A549 (cell line): ENCODE results near the gene ALDH1L1. TPM values are rescaled to one million over a fixed set of nuclear protein-coding genes. Genes with fewer than 3 reads are reported as not detected.

Experiments
- ATAC-seq, 2 experiments: fragments of 200-7000 bp in 1 of 2; fragments of >200 bp in 1 of 2; cut with Nextera tagmentation in 1 of 2; cut with Tn5 transposase in 1 of 2; 3 replicates each; pipeline versions ENCODE4 v1.8.0 to v1.9.1; 2018 to 2020; ENCODE audit warnings: mild to moderate bottlenecking in 1 of 2, moderate library complexity in 1 of 2
- CTCF ChIA-PET: fragments of 300-600 bp; sonication (Branson Sonifier 250); formaldehyde crosslinking; extraction: SDS; loops from one replicate; lab custom pipeline; 2021; ENCODE audit warnings: antibody characterized with exemption, inconsistent platforms; lab: Yijun Ruan, JAX
- POLR2A ChIA-PET: fragments of 350-600 bp; formaldehyde crosslinking; extraction: SDS; loops from one replicate; lab custom pipeline; 2021; ENCODE audit warnings: antibody characterized with exemption, inconsistent platforms; lab: Yijun Ruan, JAX
- DNase-seq, 2 experiments: peaks; one replicate each; pipeline versions ENCODE4 v3.0.0 to v3.0.0-alpha.2; 2011 to 2016; ENCODE audit warnings: low read depth in 1 of 2, low spot score in 1 of 2
- FAIRE-seq: peaks from 2 replicates; lab custom pipeline; 2011; peaks lifted over from hg19 to GRCh38; lab: Jason Lieb, UNC
- H3K27ac ChIP-seq, 2 experiments: fragments of >200 bp; sonication (Bioruptor Twin); formaldehyde crosslinking; 3 replicates each; pipeline ENCODE4 v1.5.1; 2016 to 2017
- H3K4me1 ChIP-seq: fragments of >200 bp; sonication (Bioruptor Twin); formaldehyde crosslinking; 3 replicates; pipeline ENCODE4 v1.6.1; 2016
- H3K4me2 ChIP-seq: fragments of >200 bp; sonication (Bioruptor Twin); formaldehyde crosslinking; 3 replicates; pipeline ENCODE4 v1.6.1; 2016
- H3K4me3 ChIP-seq: fragments of >200 bp; sonication (Bioruptor Twin); formaldehyde crosslinking; 3 replicates; pipeline ENCODE4 v1.5.1; 2016
- H3K9me3 ChIP-seq: fragments of >200 bp; sonication (Bioruptor Twin); formaldehyde crosslinking; 3 replicates; pipeline ENCODE4 v1.6.1; 2016
- ATOH8 ChIP-seq: fragments of 250-450 bp; sonication (Bioruptor Pico); IDR thresholded peaks from 2 replicates; pipeline ENCODE4 v1.5.0; 2020; ENCODE audit warnings: low read depth, mild to moderate bottlenecking, moderate library complexity
- BHLHE40 ChIP-seq: IDR thresholded peaks from 2 replicates; pipeline ENCODE4 v1.6.1; 2012; ENCODE audit warnings: low read depth, low read length, inconsistent platforms
- CBX2 ChIP-seq: fragments of 200-600 bp; sonication (generic); IDR thresholded peaks from 2 replicates; pipeline ENCODE4 v1.6.1; 2016; ENCODE audit warnings: low read depth, mild to moderate bottlenecking, borderline replicate concordance
- CEBPB ChIP-seq, 2 experiments: fragments of >200 bp in 1 of 2; sonication (Bioruptor Twin) in 1 of 2; formaldehyde crosslinking in 1 of 2; IDR thresholded peaks; 2 replicates each; pipeline ENCODE4 v1.6.1; 2012 to 2016
- CHD2 ChIP-seq: fragments of 150-350 bp; IDR thresholded peaks from 2 replicates; pipeline ENCODE4 v1.6.1; 2014; ENCODE audit warnings: low read length; ENCODE audit not compliant: partially characterized antibody
- CTCF ChIP-seq: fragments of >200 bp; sonication (Bioruptor Twin); formaldehyde crosslinking; IDR thresholded peaks from 3 replicates; pipeline ENCODE4 v1.5.1; 2016
- EHF ChIP-seq: fragments of 250-450 bp; sonication (Bioruptor Pico); IDR thresholded peaks from 2 replicates; pipeline ENCODE4 v1.5.0; 2020; ENCODE audit warnings: mild to moderate bottlenecking
- EHMT2 ChIP-seq: fragments of 200-600 bp; sonication (generic); IDR thresholded peaks from 2 replicates; pipeline ENCODE4 v1.6.1; 2016; ENCODE audit warnings: antibody characterized with exemption, low read depth, mild to moderate bottlenecking, moderate library complexity
- FOXS1 ChIP-seq: fragments of 250-450 bp; sonication (Bioruptor Pico); IDR thresholded peaks from 2 replicates; pipeline ENCODE4 v1.5.0; 2020; ENCODE audit warnings: mild to moderate bottlenecking, moderate library complexity
- HDAC2 ChIP-seq: fragments of 200-600 bp; sonication (generic); IDR thresholded peaks from 2 replicates; pipeline ENCODE4 v1.6.1; 2016
- HEYL ChIP-seq: fragments of 250-450 bp; sonication (Bioruptor Pico); IDR thresholded peaks from 2 replicates; pipeline ENCODE4 v1.8.0; 2021; ENCODE audit warnings: mild to moderate bottlenecking, moderate library complexity
- HOXA7 ChIP-seq: fragments of 250-450 bp; sonication (Bioruptor Pico); IDR thresholded peaks from 2 replicates; pipeline ENCODE4 v1.5.0; 2020; ENCODE audit warnings: mild to moderate bottlenecking, moderate library complexity
- JUNB ChIP-seq: fragments of >200 bp; sonication (Bioruptor Twin); formaldehyde crosslinking; IDR thresholded peaks from 2 replicates; pipeline ENCODE4 v1.6.1; 2016
- KDM1A ChIP-seq: fragments of 200-600 bp; sonication (generic); IDR thresholded peaks from 2 replicates; pipeline ENCODE4 v1.6.1; 2016; ENCODE audit warnings: low read depth, mild to moderate bottlenecking
- MAZ ChIP-seq: fragments of 150-350 bp; IDR thresholded peaks from 2 replicates; pipeline ENCODE4 v1.6.1; 2014; ENCODE audit warnings: antibody characterized with exemption, low read depth, low read length, borderline replicate concordance
- MYC ChIP-seq: IDR thresholded peaks from 2 replicates; pipeline ENCODE4 v1.6.1; 2012; ENCODE audit warnings: mild to moderate bottlenecking, inconsistent platforms, low read length, improper control_type of control experiment, borderline replicate concordance
- NFE2L2 ChIP-seq: fragments of 150-350 bp; conservative IDR thresholded peaks from 2 replicates; pipeline ENCODE4 v1.6.1; 2014; ENCODE audit warnings: low read length
- NR3C1 ChIP-seq: fragments of >200 bp; sonication (Bioruptor Twin); formaldehyde crosslinking; IDR thresholded peaks from 3 replicates; pipeline ENCODE4 v1.6.1; 2017
- RAD21 ChIP-seq, 2 experiments: fragments of >200 bp in 1 of 2; sonication (Bioruptor Twin) in 1 of 2; formaldehyde crosslinking in 1 of 2; IDR thresholded peaks in 1 of 2; conservative IDR thresholded peaks in 1 of 2; 2 replicates in 1 of 2; 3 replicates in 1 of 2; pipeline ENCODE4 v1.6.1; 2012 to 2018; ENCODE audit warnings: inconsistent platforms in 1 of 2
- RCOR1 ChIP-seq: fragments of 150-350 bp; IDR thresholded peaks from 2 replicates; pipeline ENCODE4 v1.6.1; 2014; ENCODE audit warnings: antibody characterized with exemption, low read length, low read depth
- RNF2 ChIP-seq: fragments of 200-600 bp; sonication (generic); IDR thresholded peaks from 2 replicates; pipeline ENCODE4 v1.6.1; 2016; ENCODE audit warnings: low read depth, mild to moderate bottlenecking, antibody characterized with exemption, moderate library complexity, borderline replicate concordance
- SMC3 ChIP-seq: fragments of >200 bp; sonication (Bioruptor Twin); formaldehyde crosslinking; IDR thresholded peaks from 3 replicates; pipeline ENCODE4 v1.6.1; 2018; ENCODE audit warnings: inconsistent platforms
- SREBF2 ChIP-seq: fragments of 450-650 bp; IDR thresholded peaks from 2 replicates; pipeline ENCODE4 v1.6.1; 2014; ENCODE audit warnings: mild to moderate bottlenecking, moderate library complexity
- ZC3H11A ChIP-seq: fragments of 450-650 bp; IDR thresholded peaks from 2 replicates; pipeline ENCODE4 v1.6.1; 2014; ENCODE audit warnings: antibody characterized with exemption, mild to moderate bottlenecking
- ZFP36 ChIP-seq: fragments of 450-650 bp; IDR thresholded peaks from 2 replicates; pipeline ENCODE4 v1.6.1; 2014; ENCODE audit warnings: borderline replicate concordance; ENCODE audit not compliant: partially characterized antibody
- ZSCAN20 ChIP-seq: fragments of 250-450 bp; sonication (Bioruptor Pico); IDR thresholded peaks from 2 replicates; pipeline ENCODE4 v1.8.0; 2022; ENCODE audit warnings: mild to moderate bottlenecking, moderate library complexity
- WGBS: methylation state at CpG from one replicate; pipeline ENCODE4 v1.1.6; 2017; ENCODE audit errors: missing lambda C conversion rate; 5-methylcytosine and 5-hydroxymethylcytosine counted together
- polyA plus RNA-seq, 4 experiments: library from polyadenylated mRNA; depleted of rRNA in 3 of 4; stranded (reverse); fragments of >200 nt; fragmentation: RNase III in 1 of 4; extraction: RNeasy Plus Mini Kit Qiagen cat#74134 plus additional on column Dnase treatment in 1 of 4; gene quantifications; 2 replicates in 3 of 4; 3 replicates in 1 of 4; pipeline ENCODE4 v1.2.3, GENCODE V29; 2011 to 2017
- TF ChIP-seq, protein P1 (sequence below): fragments of >200 bp; sonication (Bioruptor Twin); formaldehyde crosslinking; IDR thresholded peaks from 2 replicates; pipeline ENCODE4 v1.6.1; 2016
- TF ChIP-seq, protein P2 (sequence below): IDR thresholded peaks from 2 replicates; pipeline ENCODE4 v1.6.1; 2012; ENCODE audit warnings: low read depth, borderline replicate concordance

Gene ALDH1L1
- polyA plus RNA-seq, 2 of the 4 experiments (the other 2 are of a cell fraction) = 0.14 to 0.18 TPM

DNA sequence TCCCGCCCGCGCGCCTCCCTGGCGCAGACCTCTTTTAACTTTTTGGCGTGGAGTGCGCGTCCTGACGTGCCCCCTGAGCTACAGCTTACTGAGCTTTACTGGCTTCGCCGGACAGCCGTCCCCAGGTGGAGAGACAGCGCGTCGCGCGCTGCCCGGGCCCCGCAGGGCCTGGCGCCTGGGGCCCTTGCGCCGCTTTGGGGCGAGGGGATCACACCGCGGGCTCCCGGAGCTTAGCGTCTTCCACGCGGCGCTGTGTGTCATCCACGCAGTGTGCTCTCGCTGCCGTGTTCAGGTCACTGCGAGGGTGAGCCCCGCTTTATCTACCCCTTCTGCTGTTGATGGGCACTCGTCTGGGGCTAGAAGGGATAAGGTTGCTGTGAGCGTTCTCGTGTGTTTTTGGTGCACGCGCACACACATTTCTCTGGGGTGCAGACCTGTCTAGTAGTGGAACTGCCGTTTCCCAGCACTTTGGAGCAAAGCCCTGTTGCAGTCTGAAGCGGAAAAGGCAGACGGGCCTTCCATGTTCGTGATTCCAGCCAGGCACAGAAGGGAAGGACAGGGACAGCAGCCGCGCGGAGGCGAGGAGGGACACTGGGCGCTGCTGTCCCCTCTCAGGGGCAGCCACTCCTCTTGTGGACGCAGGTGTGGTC, 33.1 kb upstream of the ALDH1L1 start:
- CTCF ChIA-PET = interaction anchor here (1.0 to 1.8 kb wide), 10 partner anchors 13 to 212 kb away, joined by 3 to 11 read pairs (median 3); no protein-coding TSS in a partner anchor
- Histone ChIP-seq H3K4me3 (peak overlapping the region; percentile 42), H3K4me2 (peak overlapping the region; percentile 76), H3K27ac (peak overlapping the region; percentile 69 to 85), H3K4me1 (peaks cover 20% of the 10 kb centered on the region; the same call in 2 of the 3 replicates), H3K9me3 (no peaks in the 10 kb centered on the region)
- DNase-seq = no peak
- ATAC-seq = no peak; a peak in 1 of 6 replicates
- POLR2A ChIA-PET = interaction anchor here (0.7 kb wide), 1 partner anchor 79 kb away, joined by 3 read pairs; no protein-coding TSS in a partner anchor
- WGBS = 92% methylated on average over 18 of the region's 50 CpGs
- no peak for TF ChIP-seq FOXS1 (CRISPR knock-in tag)
- TF ChIP-seq HOXA7 (CRISPR knock-in tag) = no peak
- TF ChIP-seq RCOR1 = no peak
- TF ChIP-seq EHMT2 = no peak
- no peak for TF ChIP-seq CHD2
- no peak for TF ChIP-seq CTCF
- no peak for TF ChIP-seq MYC
- TF ChIP-seq BHLHE40 = no peak
- no peak for TF ChIP-seq RAD21 (conservative IDR thresholded peaks at IDR 0.05 in 1 of 2, IDR thresholded peaks at IDR 0.05 in 1 of 2)
- TF ChIP-seq CBX2 = no peak
- no peak for TF ChIP-seq ZC3H11A
- TF ChIP-seq, protein P1, sequence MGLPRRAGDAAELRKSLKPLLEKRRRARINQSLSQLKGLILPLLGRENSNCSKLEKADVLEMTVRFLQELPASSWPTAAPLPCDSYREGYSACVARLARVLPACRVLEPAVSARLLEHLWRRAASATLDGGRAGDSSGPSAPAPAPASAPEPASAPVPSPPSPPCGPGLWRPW = no peak
- no peak for TF ChIP-seq MAZ
- TF ChIP-seq ZFP36 = no peak
- TF ChIP-seq NR3C1 = no peak
- TF ChIP-seq EHF (CRISPR knock-in tag) = no peak
- TF ChIP-seq HEYL = no peak
- no peak for TF ChIP-seq NFE2L2
- no peak for TF ChIP-seq ATOH8 (CRISPR knock-in tag)
- no peak for FAIRE-seq

GRCh38 chr3:126212620-126213378, 32.4 kb upstream of the ALDH1L1 start:
- ChIA-PET CTCF (interaction anchor here (1.0 to 1.8 kb wide), 10 partner anchors 12 to 213 kb away, joined by 3 to 11 read pairs (median 3); no protein-coding TSS in a partner anchor), POLR2A (interaction anchor here (0.7 kb wide), 1 partner anchor 78 kb away, joined by 3 read pairs; no protein-coding TSS in a partner anchor)
- peak overlapping the region; percentile 69 to 85 for H3K27ac ChIP-seq
- H3K4me1 ChIP-seq = peaks cover 25% of the 10 kb centered on the region
- no peaks in the 10 kb centered on the region for H3K9me3 ChIP-seq
- FAIRE-seq (no peak), ATAC-seq (peak; percentile 86 to 91), DNase-seq (peak; percentile 21 to 51)
- 14% methylated on average over 12 of the region's 57 CpGs for WGBS
- H3K4me3 ChIP-seq = peak overlapping the region; percentile 42
- peak overlapping the region; percentile 76 for H3K4me2 ChIP-seq
- TF ChIP-seq RNF2 (no peak), NR3C1 (no peak), ZFP36 (no peak), SMC3 (peak; percentile 55), CTCF (peak; percentile 47), SREBF2 (no peak), HEYL (no peak), KDM1A (no peak), JUNB (no peak), ZSCAN20 (CRISPR knock-in tag) (no peak), RAD21 (conservative IDR thresholded peaks at IDR 0.05 in 1 of 2, IDR thresholded peaks at IDR 0.05 in 1 of 2) (peak in 1 of 2 experiments; percentile 39; a peak in 1 of 5 replicates), FOXS1 (CRISPR knock-in tag) (no peak), CEBPB (IDR thresholded peaks at IDR 0.05) (no peak), EHMT2 (no peak), MYC (no peak), MAZ (no peak), HDAC2 (no peak), ZC3H11A (no peak)
- TF ChIP-seq, protein P1 = no peak
- TF ChIP-seq, protein P2, sequence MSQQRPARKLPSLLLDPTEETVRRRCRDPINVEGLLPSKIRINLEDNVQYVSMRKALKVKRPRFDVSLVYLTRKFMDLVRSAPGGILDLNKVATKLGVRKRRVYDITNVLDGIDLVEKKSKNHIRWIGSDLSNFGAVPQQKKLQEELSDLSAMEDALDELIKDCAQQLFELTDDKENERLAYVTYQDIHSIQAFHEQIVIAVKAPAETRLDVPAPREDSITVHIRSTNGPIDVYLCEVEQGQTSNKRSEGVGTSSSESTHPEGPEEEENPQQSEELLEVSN = no peak
